A673 (cell line): ENCODE results near the gene PIAS1. TPM values are rescaled to one million over a fixed set of nuclear protein-coding genes. Genes with fewer than 3 reads are reported as not detected.

Experiments
- BruUV-seq: library from RNA; stranded (reverse); fragments of 400-500 nt; replicated peaks from 2 replicates; lab custom pipeline; 2021; lab: Mats Ljungman, UMichigan
- CTCF ChIA-PET: fragments of 300-600 bp; sonication (Branson Sonifier 250); formaldehyde crosslinking; loops from one replicate; lab custom pipeline; 2022; ENCODE audit warnings: antibody characterized with exemption; lab: Charles Lee
- POLR2A ChIA-PET: fragments of 300-600 bp; sonication (Branson Sonifier 250); formaldehyde crosslinking; loops from one replicate; lab custom pipeline; 2022; ENCODE audit warnings: antibody characterized with exemption; ENCODE audit not compliant: low non-redundant PET; lab: Charles Lee
- DNase-seq: peaks from one replicate; pipeline ENCODE4 v3.0.0-alpha.2; 2015; ENCODE audit warnings: low spot score
- H3K27ac ChIP-seq: fragments of 200-600 bp; sonication (generic); 2 replicates; pipeline ENCODE4 v1.5.1; 2016; ENCODE audit warnings: mixed run types, low read depth, mild to moderate bottlenecking, mixed read lengths, antibody characterized with exemption, low read length; ENCODE audit not compliant: poor library complexity, severe bottlenecking
- H3K27me3 ChIP-seq: fragments of 200-600 bp; sonication (generic); replicated peaks from 2 replicates; pipeline ENCODE4 v1.6.1; 2017; ENCODE audit warnings: mixed run types, low read depth, mild to moderate bottlenecking, mixed read lengths, antibody characterized with exemption, low read length; ENCODE audit not compliant: insufficient read depth, poor library complexity
- H3K36me3 ChIP-seq: fragments of 200-600 bp; sonication (generic); 2 replicates; pipeline ENCODE4 v1.6.1; 2016; ENCODE audit warnings: mixed run types, mild to moderate bottlenecking, mixed read lengths, antibody characterized with exemption, low read length; ENCODE audit not compliant: insufficient read depth, poor library complexity, severe bottlenecking
- H3K4me1 ChIP-seq: fragments of 200-600 bp; sonication (generic); 2 replicates; pipeline ENCODE4 v1.6.1; 2017; ENCODE audit warnings: mixed run types, mild to moderate bottlenecking, mixed read lengths, antibody characterized with exemption, low read length; ENCODE audit not compliant: insufficient read depth, poor library complexity, severe bottlenecking
- H3K4me3 ChIP-seq: fragments of 200-600 bp; sonication (generic); 2 replicates; pipeline ENCODE4 v1.5.1; 2016; ENCODE audit warnings: low read depth, mixed run types, mild to moderate bottlenecking, mixed read lengths, low read length; ENCODE audit not compliant: poor library complexity, severe bottlenecking
- H3K9me3 ChIP-seq: fragments of 200-600 bp; sonication (generic); 2 replicates; pipeline ENCODE4 v1.6.1; 2016; ENCODE audit warnings: mixed run types, low read depth, mild to moderate bottlenecking, mixed read lengths, antibody characterized with exemption, low read length; ENCODE audit not compliant: poor library complexity, severe bottlenecking
- EZH2 ChIP-seq: fragments of 200-600 bp; sonication (generic); IDR thresholded peaks from 2 replicates; pipeline ENCODE4 v1.6.1; 2017; ENCODE audit warnings: borderline replicate concordance, low read depth, mild to moderate bottlenecking, mixed read lengths, antibody characterized with exemption, low read length; ENCODE audit not compliant: poor library complexity, severe bottlenecking
- intact Hi-C: fragments of 100-400 bp; cut with micrococcal nuclease; formaldehyde crosslinking; loops from one replicate; pipeline ENCODE4 v1.10.0; 2022; ENCODE audit not compliant: unreplicated experiment
- total RNA-seq: library from RNA; stranded (reverse); gene quantifications from 2 replicates; pipeline ENCODE4 v1.2.3, GENCODE V29; 2021
- TF ChIP-seq, protein P1 (sequence below): fragments of 300-800, 200-600 bp; sonication (generic); conservative IDR thresholded peaks from 2 replicates; pipeline ENCODE4 v1.5.1; 2017; ENCODE audit warnings: low read depth, mild to moderate bottlenecking, antibody characterized with exemption, low read length, moderate library complexity, mixed read lengths

PIAS1 gene
- total RNA-seq, 1 experiment from 2014 or later = 40.2 TPM

DNA sequence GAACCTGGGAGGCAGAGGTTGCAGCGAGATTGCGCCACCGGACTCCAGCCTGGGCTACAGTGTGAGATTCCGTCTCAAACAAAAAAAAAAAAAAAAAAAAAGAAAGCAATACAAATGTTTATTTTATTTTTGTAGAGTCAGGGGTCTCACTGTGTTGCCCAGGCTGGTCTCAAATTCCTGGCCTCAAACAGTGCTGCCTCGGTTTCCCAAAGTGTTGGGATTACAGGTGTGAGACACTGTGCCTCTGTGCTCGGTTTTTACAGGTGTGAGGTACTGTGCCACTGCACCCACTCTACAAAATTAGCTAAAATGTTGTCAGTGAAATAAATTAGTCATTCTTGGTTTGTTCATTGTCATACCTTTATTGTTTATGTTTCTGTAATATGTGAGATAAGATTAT, 5.5 kb downstream of the PIAS1 start:
- POLR2A ChIA-PET = no interaction called here

DNA sequence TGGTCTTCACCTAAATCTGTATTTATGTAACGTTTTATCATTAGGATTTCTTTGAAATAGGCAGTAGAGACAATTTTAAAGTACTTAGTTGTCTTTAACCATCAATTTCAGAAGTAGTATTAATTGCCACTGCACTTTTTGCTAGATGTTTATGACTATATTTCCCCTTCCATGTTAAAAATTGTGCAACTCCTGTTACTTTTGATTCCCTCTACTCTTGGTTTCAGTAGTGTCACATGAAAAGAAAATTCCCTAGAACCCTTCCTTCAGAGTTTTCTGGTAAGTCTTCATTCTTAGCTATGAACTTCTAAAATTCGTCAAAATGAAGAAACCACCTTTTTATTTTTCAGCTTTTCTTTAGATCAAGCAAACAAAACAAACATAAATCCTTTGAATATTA, 7.1 kb downstream of the PIAS1 start:
- H3K36me3 ChIP-seq = no peaks in the 10 kb centered on the region
- CTCF ChIA-PET = no interaction called here
- no peak for TF ChIP-seq EZH2
- TF ChIP-seq, protein P1, sequence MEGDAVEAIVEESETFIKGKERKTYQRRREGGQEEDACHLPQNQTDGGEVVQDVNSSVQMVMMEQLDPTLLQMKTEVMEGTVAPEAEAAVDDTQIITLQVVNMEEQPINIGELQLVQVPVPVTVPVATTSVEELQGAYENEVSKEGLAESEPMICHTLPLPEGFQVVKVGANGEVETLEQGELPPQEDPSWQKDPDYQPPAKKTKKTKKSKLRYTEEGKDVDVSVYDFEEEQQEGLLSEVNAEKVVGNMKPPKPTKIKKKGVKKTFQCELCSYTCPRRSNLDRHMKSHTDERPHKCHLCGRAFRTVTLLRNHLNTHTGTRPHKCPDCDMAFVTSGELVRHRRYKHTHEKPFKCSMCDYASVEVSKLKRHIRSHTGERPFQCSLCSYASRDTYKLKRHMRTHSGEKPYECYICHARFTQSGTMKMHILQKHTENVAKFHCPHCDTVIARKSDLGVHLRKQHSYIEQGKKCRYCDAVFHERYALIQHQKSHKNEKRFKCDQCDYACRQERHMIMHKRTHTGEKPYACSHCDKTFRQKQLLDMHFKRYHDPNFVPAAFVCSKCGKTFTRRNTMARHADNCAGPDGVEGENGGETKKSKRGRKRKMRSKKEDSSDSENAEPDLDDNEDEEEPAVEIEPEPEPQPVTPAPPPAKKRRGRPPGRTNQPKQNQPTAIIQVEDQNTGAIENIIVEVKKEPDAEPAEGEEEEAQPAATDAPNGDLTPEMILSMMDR = no peak
- peaks cover 12% of the 10 kb centered on the region for H3K4me1 ChIP-seq
- no peak overlapping the region for H3K27ac ChIP-seq
- DNase-seq = no peak
- no TSS peak for BruUV-seq
- H3K4me3 ChIP-seq = no peak overlapping the region
- intact Hi-C loops = no loop called here
- POLR2A ChIA-PET = no interaction called here
- no peaks in the 10 kb centered on the region for H3K9me3 ChIP-seq
- H3K27me3 ChIP-seq = no peaks in the 10 kb centered on the region

More for the DNA sequence above, 5.5 kb downstream of the PIAS1 start:
- Histone ChIP-seq H3K27me3 (no peaks in the 10 kb centered on the region), H3K4me3 (no peak overlapping the region), H3K36me3 (no peaks in the 10 kb centered on the region), H3K4me1 (peaks cover 17% of the 10 kb centered on the region), H3K27ac (no peak overlapping the region), H3K9me3 (no peaks in the 10 kb centered on the region)
- CTCF ChIA-PET = no interaction called here
- no TSS peak for BruUV-seq
- intact Hi-C loops = no loop called here
- TF ChIP-seq EZH2 = no peak
- TF ChIP-seq, protein P1 = no peak
- DNase-seq = no peak

DNA sequence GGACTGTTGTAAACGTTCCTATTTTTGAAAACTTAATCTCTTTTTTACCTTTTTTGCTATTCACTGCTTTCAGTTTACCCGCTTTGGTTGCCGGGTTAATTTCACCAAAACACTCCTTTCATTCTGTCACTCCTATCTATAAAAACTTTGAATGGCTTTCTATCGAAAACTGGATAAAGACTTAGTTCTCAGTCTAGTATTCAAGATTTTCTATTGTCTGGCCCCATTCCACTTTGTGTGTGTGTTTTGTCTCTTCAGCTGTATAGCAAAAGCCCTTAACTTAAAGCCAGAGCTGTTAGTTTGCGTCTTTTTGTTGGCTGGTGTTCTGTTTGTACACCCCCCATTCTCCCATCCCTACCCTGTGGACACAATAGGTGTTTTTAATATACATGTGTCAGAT, 7.5 kb downstream of the PIAS1 start:
- intact Hi-C loops = no loop called here
- Histone ChIP-seq H3K4me1 (peaks cover 8% of the 10 kb centered on the region), H3K27ac (no peak overlapping the region), H3K4me3 (no peak overlapping the region), H3K36me3 (no peaks in the 10 kb centered on the region), H3K27me3 (no peaks in the 10 kb centered on the region), H3K9me3 (no peaks in the 10 kb centered on the region)
- TF ChIP-seq, protein P1 = no peak
- TF ChIP-seq EZH2 = no peak
- BruUV-seq = no TSS peak
- ChIA-PET CTCF (no interaction called here), POLR2A (no interaction called here)
- DNase-seq = no peak
